Stimulated activated CD8-positive, alpha-beta memory T cell treated with anti-CD3 and anti-CD28 coated beads, Interleukin-4, amount 100 ng/mL, for 1 hour (primary cell): ENCODE data around the gene STK38L.

Source experiments
- DNase-seq, 2 donors: peaks; one replicate each; pipeline ENCODE4 v3.0.0-alpha.2; 2020; ENCODE audit warnings: low read depth in 2 of 2, low spot score in 1 of 2

The STK38L gene

DNA sequence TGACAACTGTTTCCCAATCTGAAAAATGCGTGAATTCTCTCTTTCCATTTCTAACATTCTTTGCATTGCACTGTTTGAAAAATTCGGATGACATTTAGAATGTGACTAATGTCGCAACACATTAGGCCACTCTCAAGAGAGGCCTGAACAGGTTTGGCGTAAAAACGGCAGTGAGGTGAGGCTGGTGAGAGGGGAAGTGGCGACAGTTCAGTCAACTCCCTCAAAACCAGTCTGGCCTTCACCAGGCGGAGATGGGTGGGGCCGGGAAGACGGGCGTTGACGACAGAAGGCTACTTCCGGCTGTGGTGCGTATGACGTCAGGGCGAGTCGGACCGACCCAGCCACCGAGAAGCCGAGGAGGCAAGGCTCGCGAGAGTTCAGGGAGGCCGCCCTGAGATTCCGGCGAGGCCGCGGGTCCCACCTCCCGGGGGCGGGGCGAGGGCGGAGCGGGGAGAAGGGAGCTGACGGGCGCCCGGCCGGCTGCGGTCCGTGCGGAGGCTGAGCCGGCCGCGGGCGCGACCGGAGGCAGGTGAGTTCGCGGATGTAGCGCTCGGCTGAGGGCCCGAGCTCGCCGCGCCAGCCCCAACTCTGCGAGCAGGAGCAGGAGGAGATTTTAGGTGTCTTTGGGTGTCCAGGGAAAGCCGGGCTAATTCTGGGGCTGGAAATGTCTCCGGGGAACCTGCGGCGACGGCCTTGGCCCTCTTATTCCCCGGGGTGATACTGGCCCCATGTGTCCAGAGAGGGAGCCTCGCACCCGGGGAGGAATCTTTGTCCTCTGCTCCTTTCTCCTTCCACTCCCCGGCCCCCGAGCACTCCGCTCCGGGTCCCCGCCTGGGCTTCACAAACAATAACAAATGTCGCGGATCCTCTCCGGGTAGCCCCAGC is at the start of gene STK38L:
TSS of gene STK38L (plus strand) at position 483 of the 885 bp plus-strand sequence. CDS start 53,435 bp downstream, outside the sequence.
- peak; percentile 92 to 94 for DNase-seq

GRCh38 chr12:27194644-27195043 is 49.4 kb upstream of the STK38L start:
- DNase-seq = no peak

- DNase-seq = no peak
Observed at GRCh38 chr12:27198036-27198435, 46.0 kb upstream of the STK38L start.

DNA sequence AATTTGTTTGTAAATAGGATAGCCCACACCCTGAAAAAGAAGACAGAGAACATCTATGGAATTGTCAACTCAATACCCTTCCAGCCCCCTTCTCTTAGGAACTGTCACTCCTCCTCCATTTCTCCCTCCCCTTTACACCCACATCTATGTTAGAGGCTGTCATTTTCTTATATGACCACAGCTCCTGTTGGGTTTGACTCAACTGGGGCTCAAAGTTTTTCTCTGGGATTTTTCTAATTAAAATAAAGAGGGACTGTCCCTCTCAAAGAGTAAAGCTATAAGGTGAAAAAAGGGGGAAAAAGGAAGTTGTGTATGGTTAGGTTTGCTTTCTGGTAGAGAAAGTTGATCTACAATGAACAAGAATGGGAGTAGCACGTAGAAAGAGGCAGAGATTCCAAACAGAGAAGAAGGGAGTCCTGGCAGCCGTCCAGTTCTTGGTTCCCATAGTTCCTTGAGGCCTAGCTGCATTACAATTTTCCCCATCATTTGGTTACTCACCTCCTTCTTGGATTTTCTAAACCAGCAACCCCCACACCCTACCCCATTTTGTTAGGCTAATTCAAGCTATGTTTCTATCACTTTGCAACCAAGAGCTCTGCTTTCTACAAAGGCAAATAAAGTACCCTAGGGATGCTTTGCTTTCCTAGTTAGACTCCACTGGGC is 44.3 kb upstream of the STK38L start:
- DNase-seq = no peak

GRCh38 chr12:27201169-27201568 is 42.9 kb upstream of the STK38L start:
- DNase-seq = no peak

DNA sequence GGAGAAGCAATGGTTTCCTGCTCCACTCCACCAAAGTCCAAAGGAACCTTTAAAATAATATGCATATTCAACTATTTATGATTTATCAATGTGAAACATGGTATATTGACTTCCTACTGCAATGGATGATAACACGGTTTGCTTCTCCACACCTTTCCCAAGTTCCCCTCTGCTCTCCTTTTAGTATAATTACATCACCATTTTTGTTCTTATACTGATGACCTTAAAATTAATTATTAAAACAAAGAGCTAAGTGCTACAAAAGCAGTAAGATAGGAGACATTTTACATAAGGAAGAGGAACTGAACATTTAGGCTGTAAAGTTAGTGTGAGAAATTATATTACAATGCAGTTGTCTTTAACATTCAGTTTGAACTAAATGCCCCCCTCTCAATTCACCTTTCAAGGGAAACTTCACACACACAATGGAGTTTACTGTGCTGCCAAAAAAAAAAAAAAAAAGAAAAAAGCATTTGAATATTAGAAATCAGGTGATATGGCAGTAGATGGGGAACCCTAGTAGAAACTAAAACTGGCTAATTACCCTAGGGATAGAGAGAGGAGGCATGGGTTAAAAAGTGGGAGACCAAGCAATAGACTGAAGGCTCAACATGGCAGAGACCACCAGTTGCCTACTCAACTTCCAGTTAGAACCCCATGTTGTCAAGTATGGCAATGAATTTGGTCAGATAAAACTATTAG is 37.1 kb upstream of the STK38L start:
- DNase-seq = no peak

DNA sequence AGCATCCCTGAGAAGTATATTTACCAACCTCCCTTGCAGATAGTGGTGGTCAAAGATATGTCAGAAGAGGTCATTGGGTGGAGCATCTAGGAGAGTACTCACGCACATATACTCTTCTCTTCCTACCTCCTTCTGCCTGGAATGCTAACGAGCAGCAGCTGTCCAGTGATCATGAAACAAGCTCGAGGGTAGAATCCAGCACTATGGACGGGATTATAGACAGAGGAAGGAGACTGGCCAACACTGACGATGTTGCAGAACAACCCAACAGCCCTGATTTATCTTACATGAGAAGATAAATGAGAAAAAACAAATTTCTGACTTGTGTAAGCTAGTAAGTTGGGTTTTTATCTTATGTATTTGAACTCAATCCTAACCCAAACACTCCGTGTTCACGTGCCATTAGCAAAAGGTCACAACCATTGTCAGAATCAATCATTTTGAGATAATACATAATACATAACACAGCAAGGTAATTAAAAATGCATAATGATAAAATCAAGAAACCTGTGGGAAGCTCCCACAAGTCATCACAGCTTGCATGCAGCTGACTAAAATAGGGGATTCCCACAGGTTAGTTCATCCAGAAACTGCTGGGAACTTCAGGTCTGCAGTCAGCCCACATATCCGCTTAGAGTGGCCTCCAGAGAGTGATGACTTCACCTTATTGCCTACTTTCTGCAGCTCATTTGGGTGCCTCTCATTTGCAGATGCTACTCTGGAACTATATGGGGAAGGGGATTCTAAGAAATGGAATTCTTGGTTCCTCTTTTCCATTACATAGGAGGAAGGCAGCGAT is 36.3 kb upstream of the STK38L start:
- DNase-seq = no peak

DNA sequence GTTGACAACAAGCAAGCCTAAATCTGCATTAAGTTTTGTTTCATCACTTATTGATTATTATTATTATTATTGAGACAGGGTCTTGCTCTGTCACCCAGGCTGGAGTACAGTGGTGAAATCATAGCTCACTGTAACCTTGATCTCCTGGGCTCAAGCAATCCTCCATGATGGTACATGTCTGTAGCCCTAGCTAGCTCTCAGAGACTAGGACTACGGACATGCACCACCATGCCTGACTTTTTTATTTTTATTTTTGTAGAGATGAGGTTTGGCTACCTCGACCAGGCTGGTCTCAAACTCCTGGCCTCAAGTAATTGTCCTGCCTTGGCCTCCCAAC is 35.7 kb upstream of the STK38L start:
- DNase-seq = no peak

- no peak for DNase-seq
Observed at GRCh38 chr12:27209257-27209910, 34.7 kb upstream of the STK38L start.

GRCh38 chr12:27210187-27210586 is 33.9 kb upstream of the STK38L start:
- no peak for DNase-seq

DNA sequence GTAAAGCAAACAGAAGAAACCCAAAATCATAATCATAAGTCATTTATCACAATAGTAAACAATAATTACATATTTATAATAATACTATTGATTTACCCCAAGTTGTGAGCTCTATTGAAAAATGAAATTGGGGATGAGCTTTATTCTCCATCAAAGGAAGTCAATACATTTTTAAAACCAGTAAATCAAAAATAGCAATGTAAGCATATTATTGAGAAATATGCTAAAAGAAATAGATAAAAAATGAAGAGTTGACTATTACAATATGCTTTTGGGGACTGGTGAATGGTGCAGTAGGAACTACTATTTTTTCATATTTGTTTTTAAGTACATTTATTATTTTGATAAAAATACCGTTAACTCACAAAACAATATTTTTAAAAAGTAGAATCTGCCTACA is 31.2 kb upstream of the STK38L start:
- DNase-seq = no peak

DNA sequence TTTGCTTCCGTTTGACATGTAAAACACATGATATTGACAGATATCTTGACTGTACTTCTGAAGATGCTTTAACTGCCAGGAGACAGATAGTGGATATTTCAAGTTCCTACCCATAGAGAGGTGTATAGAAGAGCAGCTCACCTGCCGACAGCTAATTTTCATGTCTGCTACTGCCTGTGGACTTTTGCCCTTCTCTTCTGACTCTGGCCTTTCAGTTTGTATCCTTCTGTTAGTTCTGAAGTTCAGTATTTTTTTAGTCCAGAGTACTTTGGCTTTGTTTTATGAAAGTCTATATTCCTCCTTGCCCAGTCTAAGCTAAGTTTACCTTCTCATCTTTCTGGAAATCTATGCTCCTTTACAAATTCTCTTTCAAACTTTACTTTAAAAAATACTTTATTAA is 30.8 kb upstream of the STK38L start:
- no peak for DNase-seq

DNA sequence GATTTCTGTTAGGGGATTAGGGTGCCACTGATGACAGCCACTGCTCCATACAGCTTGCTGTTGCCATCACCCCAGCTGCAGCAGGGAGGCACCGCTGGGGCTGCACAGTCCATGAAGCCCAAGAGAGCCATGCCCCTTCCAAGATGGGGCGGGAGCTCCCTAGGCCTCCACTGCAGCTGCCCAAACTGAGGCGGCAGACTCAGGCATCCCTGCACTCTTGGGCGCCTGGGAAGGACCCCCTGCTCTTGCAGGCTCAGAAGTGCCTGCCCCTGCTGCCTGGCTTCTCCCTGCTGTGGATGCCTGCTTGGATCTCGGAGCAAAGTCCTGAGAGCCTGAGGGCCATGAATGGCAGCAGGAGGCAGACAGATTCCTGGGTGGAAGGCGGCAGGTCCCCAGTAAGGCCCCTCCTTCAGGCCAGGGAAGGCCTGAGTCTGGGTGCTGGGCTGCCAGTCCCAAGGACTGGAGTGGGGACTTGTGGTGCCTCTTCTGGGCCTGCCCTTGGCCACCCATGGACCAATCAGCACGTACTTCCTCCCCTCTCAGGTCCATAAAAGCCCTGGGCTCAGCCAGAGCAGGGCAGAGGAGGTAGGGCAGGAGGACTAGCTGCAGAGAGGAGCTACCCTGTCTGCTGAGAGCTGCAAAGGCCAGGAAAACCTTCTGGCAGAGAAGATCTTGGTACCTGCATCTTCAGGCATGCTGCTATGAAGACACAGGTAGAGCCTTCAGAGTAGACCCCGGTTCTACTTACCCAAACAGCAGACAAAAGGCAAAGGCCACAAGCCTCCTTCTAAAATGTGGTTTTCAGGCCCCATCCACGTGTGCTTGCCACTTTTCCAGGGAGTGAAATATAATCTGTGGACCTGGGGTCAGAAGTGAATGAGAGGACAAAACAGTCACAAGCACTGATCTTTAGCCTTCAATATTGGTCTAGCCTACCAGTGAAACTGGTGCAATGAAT is 30.0 kb upstream of the STK38L start:
- no peak for DNase-seq

- DNase-seq = no peak
Observed at GRCh38 chr12:27217590-27217989, 26.5 kb upstream of the STK38L start.

- no peak for DNase-seq
Observed at GRCh38 chr12:27219693-27220054, 24.4 kb upstream of the STK38L start.

- DNase-seq = no peak
Observed at GRCh38 chr12:27220055-27220987, 23.8 kb upstream of the STK38L start.

GRCh38 chr12:27220988-27221345 is 23.1 kb upstream of the STK38L start:
- DNase-seq = no peak

GRCh38 chr12:27221625-27222387 is 22.3 kb upstream of the STK38L start:
- DNase-seq = no peak
